K562 (cell line): ENCODE data around the gene PAPOLB. TPM values are rescaled to one million over a fixed set of nuclear protein-coding genes. Genes with fewer than 3 reads are reported as not detected.

Source experiments
- ATAC-seq: fragments of 200-7000 bp; cut with Tn5 transposase; 3 replicates; pipeline ENCODE4 v1.9.1; 2020; ENCODE audit warnings: moderate library complexity
- BruUV-seq: library from RNA; stranded (reverse); fragments of 400-500 nt; replicated peaks from 2 replicates; lab custom pipeline; 2021; lab: Mats Ljungman, UMichigan
- CTCF ChIA-PET: fragments of 300-600 bp; formaldehyde crosslinking; extraction: SDS; loops from one replicate; lab custom pipeline; 2021; ENCODE audit warnings: low intra/inter-chr PET ratio; lab: Yijun Ruan, JAX
- POLR2A ChIA-PET: fragments of 300-600, 350-650 bp; sonication (Branson Sonifier 250); formaldehyde crosslinking; extraction: SDS; loops from one replicate; lab custom pipeline; 2021; ENCODE audit warnings: antibody characterized with exemption, inconsistent platforms; lab: Yijun Ruan, JAX
- DNase-seq, 4 experiments: peaks; one replicate each; pipeline versions ENCODE4 v3.0.0 to v3.0.0-alpha.2; 2011 to 2018; ENCODE audit warnings: low spot score in 3 of 4, mixed read lengths in 3 of 4; ENCODE audit errors: extremely low read depth in 1 of 4
- FAIRE-seq: peaks from 2 replicates; lab custom pipeline; 2011; peaks lifted over from hg19 to GRCh38; lab: Jason Lieb, UNC
- H2AFZ ChIP-seq: 2 replicates; pipeline ENCODE4 v1.6.0; 2011; ENCODE audit warnings: low read depth, low read length, control low read depth, inconsistent platforms
- H3K27ac ChIP-seq: fragments of 200-600 bp; 3 replicates; pipeline ENCODE4 v1.8.0; 2011; ENCODE audit warnings: low read depth, mild to moderate bottlenecking, control low read depth, inconsistent platforms, low read length, moderate library complexity, mixed read lengths; ENCODE audit errors: extremely low read depth
- H3K27me3 ChIP-seq, 2 experiments: fragments of 300-600 bp in 1 of 2; 2 replicates in 1 of 2; 3 replicates in 1 of 2; pipeline versions ENCODE4 v1.6.0 to v1.8.0; 2011; ENCODE audit warnings: inconsistent platforms in 2 of 2, low read length in 2 of 2, mild to moderate bottlenecking in 1 of 2, mixed read lengths in 1 of 2, moderate library complexity in 1 of 2; ENCODE audit not compliant: control insufficient read depth in 2 of 2, insufficient read depth in 2 of 2
- H3K36me3 ChIP-seq: fragments of 300-600 bp; 3 replicates; pipeline ENCODE4 v1.8.0; 2011; ENCODE audit warnings: mild to moderate bottlenecking, low read length, inconsistent platforms; ENCODE audit not compliant: control insufficient read depth, insufficient read depth
- H3K4me1 ChIP-seq, 2 experiments: fragments of 200-600 bp in 1 of 2; replicated peaks in 1 of 2; 2 replicates in 1 of 2; 3 replicates in 1 of 2; pipeline versions ENCODE4 v1.5.1 to v1.8.0; 2011; ENCODE audit warnings: inconsistent platforms in 2 of 2, low read length in 2 of 2, mild to moderate bottlenecking in 1 of 2, mixed read lengths in 1 of 2, moderate library complexity in 1 of 2; ENCODE audit not compliant: control insufficient read depth in 2 of 2, insufficient read depth in 2 of 2
- H3K4me2 ChIP-seq: 2 replicates; pipeline ENCODE4 v1.6.1; 2011; ENCODE audit warnings: low read length, control low read depth, inconsistent platforms, mixed read lengths; ENCODE audit not compliant: insufficient read depth
- H3K4me3 ChIP-seq: fragments of 200-600 bp; sonication (generic), shearing (Covaris generic); 2 replicates; pipeline ENCODE4 v1.5.1; 2016; ENCODE audit warnings: control low read depth, inconsistent platforms
- H3K79me2 ChIP-seq: fragments of 200-600 bp; 3 replicates; pipeline ENCODE4 v1.8.0; 2011; ENCODE audit warnings: low read length, inconsistent platforms; ENCODE audit not compliant: control insufficient read depth, insufficient read depth
- H3K9ac ChIP-seq, 2 experiments: 2 replicates each; pipeline versions ENCODE4 v1.6.0 to v1.6.1; 2011; ENCODE audit warnings: low read depth in 2 of 2, low read length in 2 of 2, control low read depth in 1 of 2, inconsistent platforms in 1 of 2, mild to moderate bottlenecking in 1 of 2, mixed read lengths in 1 of 2; ENCODE audit not compliant: insufficient read depth in 1 of 2
- H3K9me1 ChIP-seq: one replicate; pipeline ENCODE4 v1.6.0; 2011; ENCODE audit warnings: inconsistent platforms, mild to moderate bottlenecking, low read length, moderate library complexity; ENCODE audit not compliant: control insufficient read depth, insufficient read depth
- H3K9me3 ChIP-seq: replicated peaks from 2 replicates; pipeline ENCODE4 v1.5.1; 2011; ENCODE audit warnings: low read depth, low read length, inconsistent platforms; ENCODE audit not compliant: control insufficient read depth, insufficient read depth
- H4K20me1 ChIP-seq: replicated peaks from 2 replicates; pipeline ENCODE4 v1.6.1; 2011; ENCODE audit warnings: low read length, inconsistent platforms, mixed read lengths; ENCODE audit not compliant: control insufficient read depth, insufficient read depth
- ARID4B ChIP-seq: sonication (generic); formaldehyde crosslinking; IDR thresholded peaks from 2 replicates; pipeline ENCODE4 v1.8.0; 2022; ENCODE audit warnings: mild to moderate bottlenecking, missing genetic modification reagents
- ATF7 ChIP-seq: fragments of 450-650 bp; IDR thresholded peaks from 2 replicates; pipeline ENCODE4 v1.7.1; 2014; ENCODE audit warnings: mild to moderate bottlenecking, moderate library complexity
- CXXC5 ChIP-seq: fragments of 250-450 bp; sonication (Bioruptor Pico); IDR thresholded peaks from 2 replicates; pipeline ENCODE4 v1.8.0; 2022; ENCODE audit warnings: inconsistent platforms, mild to moderate bottlenecking, moderate library complexity
- DMBX1 ChIP-seq: fragments of 250-450 bp; sonication (Bioruptor Pico); IDR thresholded peaks from 2 replicates; pipeline ENCODE4 v1.8.0; 2022; ENCODE audit warnings: inconsistent platforms, mild to moderate bottlenecking, moderate library complexity, borderline replicate concordance
- FOXM1 ChIP-seq, 2 experiments: fragments of 450-650 bp in 1 of 2; sonication (generic) in 1 of 2; formaldehyde crosslinking in 1 of 2; IDR thresholded peaks; 2 replicates each; pipeline versions ENCODE4 v1.6.1 to v1.9.0; 2017 to 2022; ENCODE audit warnings: low read depth in 2 of 2, mild to moderate bottlenecking in 2 of 2, missing genetic modification reagents in 1 of 2, moderate library complexity in 1 of 2
- HDAC1 ChIP-seq, 2 experiments: fragments of 450-650 bp; IDR thresholded peaks; 2 replicates each; pipeline ENCODE4 v1.6.1; 2016 to 2017; ENCODE audit warnings: inconsistent platforms in 1 of 2, mild to moderate bottlenecking in 1 of 2, moderate library complexity in 1 of 2
- HES1 ChIP-seq: fragments of 450-650 bp; IDR thresholded peaks from 2 replicates; pipeline ENCODE4 v1.6.1; 2016; ENCODE audit warnings: low read depth, mild to moderate bottlenecking, moderate library complexity
- KLF6 ChIP-seq: fragments of 250-450 bp; sonication (Bioruptor Pico); IDR thresholded peaks from 2 replicates; pipeline ENCODE4 v1.4.0; 2020; ENCODE audit warnings: mild to moderate bottlenecking, moderate library complexity, borderline replicate concordance
- NFATC3 ChIP-seq: fragments of 450-650 bp; IDR thresholded peaks from 2 replicates; pipeline ENCODE4 v1.6.1; 2017; ENCODE audit warnings: mild to moderate bottlenecking
- NKRF ChIP-seq: fragments of 450-650 bp; IDR thresholded peaks from 2 replicates; pipeline ENCODE4 v1.6.1; 2016; ENCODE audit warnings: borderline replicate concordance
- STAT5A ChIP-seq: IDR thresholded peaks from 2 replicates; pipeline ENCODE4 v1.6.1; 2012; ENCODE audit warnings: low read length, inconsistent platforms, borderline replicate concordance
- ZFP91 ChIP-seq: sonication (generic); formaldehyde crosslinking; IDR thresholded peaks from 2 replicates; pipeline ENCODE4 v1.8.0; 2022; ENCODE audit warnings: mild to moderate bottlenecking, missing genetic modification reagents
- ZFX ChIP-seq: sonication (generic); formaldehyde crosslinking; IDR thresholded peaks from 2 replicates; pipeline ENCODE4 v1.8.0; 2022; ENCODE audit warnings: mild to moderate bottlenecking, missing genetic modification reagents, moderate library complexity
- ZNF311 ChIP-seq: fragments of 250-450 bp; sonication (Bioruptor Pico); IDR thresholded peaks from 2 replicates; pipeline ENCODE4 v1.4.0; 2020; ENCODE audit warnings: mild to moderate bottlenecking, moderate library complexity
- ZNF764 ChIP-seq: fragments of 250-450 bp; sonication (Bioruptor Pico); IDR thresholded peaks from 2 replicates; pipeline ENCODE4 v1.4.0; 2020; ENCODE audit warnings: low read depth, mild to moderate bottlenecking, moderate library complexity
- WGBS: fragments of 100-300 bp; shearing (Covaris generic); methylation state at CpG from one replicate; pipeline ENCODE4 v1.1.6; 2016; ENCODE audit warnings: low coverage, mixed read lengths; ENCODE audit not compliant: insufficient coverage; ENCODE audit errors: missing lambda C conversion rate; 5-methylcytosine and 5-hydroxymethylcytosine counted together
- in situ Hi-C: fragments of 300-500 bp; cut with MboI; formaldehyde crosslinking; loops from 4 replicates; pipeline ENCODE4 v1.15.0; 2018; ENCODE audit warnings: inconsistent platforms, mixed read lengths
- intact Hi-C: fragments of 100-400 bp; cut with micrococcal nuclease; formaldehyde crosslinking; loops from 2 replicates; pipeline ENCODE4 v1.14.2; 2022
- polyA plus RNA-seq, 8 experiments: library from polyadenylated mRNA; depleted of rRNA in 4 of 8; stranded (reverse) in 5 of 8; unstranded in 3 of 8; fragments of >200 nt; fragmentation: Nextera tagmentation in 2 of 8; fragmentation: Illumina TruSeq in 1 of 8; extraction: Ambion mirVana in 2 of 8; extraction: Trizol in 1 of 8; gene quantifications; 2 replicates each; pipeline versions ENCODE4 v1.2.1 to v1.2.3, GENCODE V29; 2011 to 2014; ENCODE audit warnings: inconsistent platforms in 1 of 8, missing spikeins in 1 of 8
- total RNA-seq, 7 experiments: library from RNA; depleted of rRNA in 6 of 7; stranded (reverse); fragments of >200 nt in 6 of 7; fragmentation: Illumina TruSeq in 2 of 7; extraction: Trizol in 2 of 7; gene quantifications; 2 replicates each; pipeline versions ENCODE4 v1.2.1 to v1.2.3, GENCODE V29; 2011 to 2021; ENCODE audit warnings: low replicate concordance in 1 of 7

Gene PAPOLB
- total and polyA plus RNA-seq, 9 of the 15 experiments (the other 6 are each of a cell fraction or from before 2014, with no cell fraction given), result 0.04 to 0.33 (median 0.16) TPM; not detected in 4

GRCh38 chr7:4854916-4855315 is 6.9 kb downstream of the PAPOLB start:
- no peak overlapping the region for H3K4me3 ChIP-seq
- no peak overlapping the region for H3K9ac ChIP-seq
- ChIA-PET CTCF (no interaction called here), POLR2A (no interaction called here)
- peaks cover 0 to 6% of the 10 kb centered on the region in 2 experiments; a peak in 1 of 5 replicates for H3K4me1 ChIP-seq
- no peaks in the 10 kb centered on the region for H3K9me3 ChIP-seq
- no peaks in the 10 kb centered on the region for H3K79me2 ChIP-seq
- H3K4me2 ChIP-seq, result no peak overlapping the region
- no peak overlapping the region for H2AFZ ChIP-seq
- intact Hi-C loops (no loop called here), in situ Hi-C loops (no loop called here)
- no peaks in the 10 kb centered on the region for H4K20me1 ChIP-seq
- DNase-seq (no peak), FAIRE-seq (no peak), ATAC-seq (no peak)
- no peak overlapping the region for H3K27ac ChIP-seq
- no TSS peak for BruUV-seq
- 41% methylated on average over 6 of the region's 6 CpGs for WGBS
- H3K27me3 ChIP-seq, result no peaks in the 10 kb centered on the region
- H3K9me1 ChIP-seq, result no peaks in the 10 kb centered on the region
- no peaks in the 10 kb centered on the region for H3K36me3 ChIP-seq
- TF ChIP-seq ZFP91 (no peak), NKRF (no peak), FOXM1 (IDR thresholded peaks at IDR 0.05; ENCODE audit: low read depth) (no peak), FOXM1 (CRISPR knock-in tag; IDR thresholded peaks at IDR 0.05; ENCODE audit: low read depth) (no peak), ZFX (CRISPR knock-in tag) (no peak), DMBX1 (no peak), ARID4B (CRISPR knock-in tag) (no peak), ZNF764 (CRISPR knock-in tag) (no peak), STAT5A (no peak), HDAC1 (IDR thresholded peaks at IDR 0.05) (no peak), KLF6 (no peak), NFATC3 (no peak), ZNF311 (CRISPR knock-in tag) (no peak), HES1 (no peak), CXXC5 (no peak), ATF7 (no peak)
